Measurements from ENCODE around the gene ERLEC1. TPM values are rescaled to one million over a fixed set of nuclear protein-coding genes. Genes with fewer than 3 reads are reported as not detected.

ERLEC1 gene
- total RNA-seq, 3 donors from 2014 or later, result 18.7 to 19.7 (median 19.7) TPM

DNA sequence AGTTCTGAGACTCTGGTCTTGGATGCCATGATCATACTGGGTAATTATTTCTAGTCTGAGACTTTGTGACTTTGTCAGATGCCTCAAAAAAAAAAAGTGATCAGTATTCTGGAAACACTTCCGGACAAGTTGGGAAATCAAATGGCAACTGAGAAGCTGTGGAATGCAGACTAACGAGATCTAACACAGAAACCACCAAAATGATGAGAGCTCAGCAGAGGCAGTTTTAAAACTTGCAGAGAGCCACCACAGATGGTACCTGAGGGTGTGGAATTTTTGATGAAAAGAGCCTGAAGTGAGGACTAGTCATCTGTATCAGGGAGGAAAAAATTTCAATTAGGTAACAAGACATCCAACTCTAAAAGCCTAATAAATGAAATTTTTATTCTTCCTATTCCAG, 78.4 kb downstream of the ERLEC1 start:
- H3K9me3 Mint-ChIP-seq, result no peaks in the 10 kb centered on the region
- H3K4me1 Mint-ChIP-seq (ENCODE audit: low read depth), result peaks cover 9% of the 10 kb centered on the region
- H3K4me3 Mint-ChIP-seq, result no peak overlapping the region
- H3K27me3 Mint-ChIP-seq (ENCODE audit: low read depth), result no peaks in the 10 kb centered on the region
- ATAC-seq, result no peak
- DNase-seq, result no peak
- peaks cover 36% of the 10 kb centered on the region for H3K36me3 Mint-ChIP-seq (ENCODE audit: insufficient read depth)

DNA sequence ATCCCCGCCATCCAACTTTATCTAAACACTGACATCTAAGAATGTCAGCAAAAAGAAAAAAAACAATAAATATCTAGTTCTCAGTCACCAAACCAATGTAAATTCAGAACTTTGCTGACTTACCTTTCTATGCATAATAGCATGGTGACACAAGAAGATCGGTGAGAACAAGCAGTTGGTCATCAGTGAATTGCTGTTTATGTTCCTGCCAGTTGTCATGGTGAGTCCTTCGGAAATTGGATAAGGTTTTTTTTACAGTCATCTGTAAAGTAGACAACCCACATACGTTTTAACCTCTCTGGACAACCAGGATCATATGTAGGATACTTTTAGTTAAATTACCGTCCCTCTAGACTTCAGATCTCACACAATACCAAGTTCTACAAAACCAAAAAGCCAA, 79.1 kb downstream of the ERLEC1 start:
- Mint-ChIP-seq H3K4me1 (ENCODE audit: low read depth) (peaks cover 9% of the 10 kb centered on the region), H3K4me3 (no peak overlapping the region), H3K36me3 (ENCODE audit: insufficient read depth) (peaks cover 32% of the 10 kb centered on the region), H3K9me3 (no peaks in the 10 kb centered on the region), H3K27me3 (ENCODE audit: low read depth) (no peaks in the 10 kb centered on the region)
- DNase-seq (no peak), ATAC-seq (no peak)

DNA sequence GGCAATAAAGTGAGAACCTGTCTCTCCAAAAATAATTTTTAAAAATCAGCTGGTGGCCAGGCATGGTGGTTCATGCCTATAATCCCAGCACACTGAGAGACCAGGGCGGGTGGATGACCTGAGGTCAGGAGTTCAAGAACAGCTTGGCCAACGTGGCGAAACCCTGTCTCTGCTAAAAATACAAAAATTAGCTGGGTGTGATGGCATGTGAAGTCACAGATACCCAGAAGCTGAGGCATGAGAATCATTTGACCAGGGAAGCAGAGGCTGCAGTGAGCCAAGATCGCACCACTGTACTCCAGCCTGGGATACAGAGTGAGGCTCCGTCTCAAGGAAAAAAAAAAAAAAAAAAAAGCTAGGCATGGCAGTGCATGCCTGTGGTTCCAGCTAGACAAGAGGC, 80.3 kb downstream of the ERLEC1 start:
- Mint-ChIP-seq H3K4me3 (no peak overlapping the region), H3K4me1 (ENCODE audit: low read depth) (peaks cover 5% of the 10 kb centered on the region), H3K27me3 (ENCODE audit: low read depth) (no peaks in the 10 kb centered on the region), H3K9me3 (no peaks in the 10 kb centered on the region), H3K36me3 (ENCODE audit: insufficient read depth) (peaks cover 27% of the 10 kb centered on the region)
- ATAC-seq, result no peak
- DNase-seq, result no peak

DNA sequence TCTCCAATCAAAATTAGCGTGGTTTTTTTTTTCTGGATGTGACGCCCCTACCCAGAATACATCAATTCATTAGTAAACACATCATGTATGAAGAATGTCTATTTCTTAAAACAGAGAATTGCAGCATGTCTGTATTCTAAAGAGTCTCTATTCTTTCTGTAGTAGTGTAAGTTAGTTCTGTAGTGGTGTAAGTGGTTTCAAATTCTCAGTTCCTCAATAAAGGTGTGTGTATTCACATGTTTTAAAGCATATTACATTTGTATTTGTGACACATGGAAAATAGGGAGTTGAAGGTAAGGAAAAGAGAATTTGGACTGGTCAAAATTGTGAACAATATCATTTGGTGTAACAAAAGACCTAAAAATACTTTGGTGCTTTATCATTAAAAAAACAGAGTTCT, 80.9 kb downstream of the ERLEC1 start:
- DNase-seq (no peak), ATAC-seq (no peak)
- Mint-ChIP-seq H3K4me1 (ENCODE audit: low read depth) (peaks cover 1% of the 10 kb centered on the region), H3K27me3 (ENCODE audit: low read depth) (no peaks in the 10 kb centered on the region), H3K4me3 (no peak overlapping the region), H3K9me3 (no peaks in the 10 kb centered on the region), H3K36me3 (ENCODE audit: insufficient read depth) (peaks cover 27% of the 10 kb centered on the region)

Other genes starting within 250 kb of the ERLEC1 start
- 10 to 100 TPM; 26.9 to 33.3 (median 28.7) TPM for gene CHAC2, start 19.2 kb upstream of the ERLEC1 start, total RNA-seq
- gene ASB3, start 91 bp upstream of the ERLEC1 start, total RNA-seq, result 10 to 100 TPM; 11.5 to 15.9 (median 12.8) TPM
- 1 to 10 TPM; 2.4 to 2.8 (median 2.4) TPM for gene GPR75, start 72.9 kb downstream of the ERLEC1 start, total RNA-seq
- 10 to 100 TPM; 42.6 to 45.0 (median 43.7) TPM for gene PSME4, start 183.9 kb downstream of the ERLEC1 start, total RNA-seq

Data from activated T-cell treated with anti-CD3 and anti-CD28 coated beads, Interleukin-2, amount 50 U/mL, for 4 hours (primary cell).